SK-N-SH (cell line): Measurements from ENCODE around the gene TPPP. TPM values are rescaled to one million over a fixed set of nuclear protein-coding genes. Genes with fewer than 3 reads are reported as not detected.

ENCODE experiments used
- CTCF ChIA-PET: fragments of 300-600, 350-600 bp; formaldehyde crosslinking; extraction: SDS; loops from one replicate; lab custom pipeline; 2021; lab: Yijun Ruan, JAX
- POLR2A ChIA-PET: fragments of 350-600 bp; sonication (Branson Sonifier 250); formaldehyde crosslinking; extraction: SDS; loops from one replicate; lab custom pipeline; 2020; ENCODE audit warnings: antibody characterized with exemption, inconsistent platforms; lab: Yijun Ruan, JAX
- DNase-seq: peaks from one replicate; pipeline ENCODE4 v3.0.0; 2012
- H2AFZ ChIP-seq: fragments of 200-600 bp; sonication (generic); 2 replicates; pipeline ENCODE4 v1.8.1; 2016; ENCODE audit warnings: antibody characterized with exemption, mild to moderate bottlenecking, low read depth
- H3F3A ChIP-seq: fragments of 200-600 bp; sonication (generic); replicated peaks from 2 replicates; pipeline ENCODE3; 2016; ENCODE audit warnings: antibody characterized with exemption, mild to moderate bottlenecking; ENCODE audit not compliant: insufficient read depth
- H3K27ac ChIP-seq, 2 experiments: fragments of 200-500 bp in 1 of 2; fragments of 200-600 bp in 1 of 2; sonication (Bioruptor generic) in 1 of 2; sonication (generic), shearing (Covaris generic) in 1 of 2; 2 replicates each; pipeline versions ENCODE4 v1.5.1 to v1.6.1; 2014 to 2016; ENCODE audit warnings: low read depth in 2 of 2, inconsistent platforms in 1 of 2, low read length in 1 of 2, mild to moderate bottlenecking in 1 of 2, mixed read lengths in 1 of 2
- H3K27me3 ChIP-seq: fragments of 200-600 bp; sonication (generic), shearing (Covaris generic); 2 replicates; pipeline ENCODE4 v1.6.1; 2016; ENCODE audit warnings: mixed run types; ENCODE audit not compliant: insufficient read depth
- H3K36me3 ChIP-seq, 2 experiments: fragments of 200-500 bp in 1 of 2; fragments of 200-600 bp in 1 of 2; sonication (Bioruptor generic) in 1 of 2; sonication (generic) in 1 of 2; replicated peaks in 1 of 2; 2 replicates each; pipeline versions ENCODE3 to v1.5.1; 2014 to 2016; ENCODE audit warnings: low read length in 1 of 2, mild to moderate bottlenecking in 1 of 2; ENCODE audit not compliant: insufficient read depth in 2 of 2, control insufficient read depth in 1 of 2
- H3K4me1 ChIP-seq, 2 experiments: fragments of 200-500 bp in 1 of 2; fragments of 200-600 bp in 1 of 2; sonication (Bioruptor generic) in 1 of 2; sonication (generic), shearing (Covaris generic) in 1 of 2; 2 replicates each; pipeline versions ENCODE4 v1.5.1 to v1.6.1; 2014 to 2016; ENCODE audit warnings: low read depth in 1 of 2, low read length in 1 of 2, mixed run types in 1 of 2; ENCODE audit not compliant: insufficient read depth in 2 of 2, control insufficient read depth in 1 of 2
- H3K4me2 ChIP-seq: fragments of 200-600 bp; sonication (generic), shearing (Covaris generic); 2 replicates; pipeline ENCODE4 v1.6.1; 2017; ENCODE audit warnings: mixed run types
- H3K4me3 ChIP-seq, 2 experiments: fragments of 200-500 bp in 1 of 2; fragments of 200-600 bp in 1 of 2; sonication (Bioruptor generic) in 1 of 2; sonication (generic), shearing (Covaris generic) in 1 of 2; 2 replicates each; pipeline versions ENCODE4 v1.5.1 to v1.8.1; 2014 to 2016; ENCODE audit warnings: low read depth in 2 of 2, inconsistent platforms in 1 of 2, low read length in 1 of 2, mild to moderate bottlenecking in 1 of 2, mixed read lengths in 1 of 2, moderate library complexity in 1 of 2
- H3K79me2 ChIP-seq: fragments of 200-600 bp; sonication (generic); 2 replicates; pipeline ENCODE4 v1.8.1; 2017; ENCODE audit warnings: mild to moderate bottlenecking; ENCODE audit not compliant: insufficient read depth
- H3K9ac ChIP-seq: fragments of 200-600 bp; sonication (generic); 2 replicates; pipeline ENCODE4 v1.6.1; 2017; ENCODE audit warnings: mixed run types
- H3K9me2 ChIP-seq: fragments of 200-600 bp; sonication (generic); 2 replicates; pipeline ENCODE4 v1.6.1; 2017; ENCODE audit warnings: mixed run types
- H3K9me3 ChIP-seq: fragments of 200-600 bp; sonication (generic); 2 replicates; pipeline ENCODE4 v1.6.1; 2017; ENCODE audit warnings: mixed run types, mild to moderate bottlenecking, moderate library complexity
- H4K20me1 ChIP-seq: fragments of 200-600 bp; sonication (generic); 2 replicates; pipeline ENCODE4 v1.6.1; 2017; ENCODE audit warnings: mild to moderate bottlenecking, mixed run types; ENCODE audit not compliant: insufficient read depth
- ELF1 ChIP-seq: IDR thresholded peaks from 2 replicates; pipeline ENCODE4 v1.4.0; 2012
- EZH2phosphoT487 ChIP-seq: fragments of 200-600 bp; sonication (generic); IDR thresholded peaks from 2 replicates; pipeline ENCODE4 v1.6.1; 2017; ENCODE audit warnings: low read depth, mixed run types, mild to moderate bottlenecking, antibody characterized with exemption, moderate library complexity, borderline replicate concordance
- FOSL2 ChIP-seq: IDR thresholded peaks from 2 replicates; pipeline ENCODE4 v1.4.0; 2012; ENCODE audit warnings: low read depth, mild to moderate bottlenecking, moderate library complexity, borderline replicate concordance
- FOXM1 ChIP-seq: IDR thresholded peaks from 2 replicates; pipeline ENCODE4 v1.4.0; 2012; ENCODE audit warnings: low read depth, mild to moderate bottlenecking
- GATA2 ChIP-seq: sonication (generic); formaldehyde crosslinking; IDR thresholded peaks from 2 replicates; pipeline ENCODE4 v1.5.0; 2020; ENCODE audit warnings: mild to moderate bottlenecking, missing genetic modification reagents
- IRF3 ChIP-seq: fragments of 150-350 bp; IDR thresholded peaks from 2 replicates; pipeline ENCODE4 v1.6.1; 2016; ENCODE audit warnings: mild to moderate bottlenecking, low read depth, low read length
- MEF2A ChIP-seq: IDR thresholded peaks from 2 replicates; pipeline ENCODE4 v1.4.0; 2012; ENCODE audit warnings: low read depth, borderline replicate concordance
- MXI1 ChIP-seq: IDR thresholded peaks from 2 replicates; pipeline ENCODE4 v1.6.1; 2012; ENCODE audit warnings: mild to moderate bottlenecking, low read depth, low read length, improper control_type of control experiment
- NFIC ChIP-seq: IDR thresholded peaks from 2 replicates; pipeline ENCODE4 v1.4.0; 2012; ENCODE audit warnings: borderline replicate concordance
- NRF1 ChIP-seq: IDR thresholded peaks from 2 replicates; pipeline ENCODE4 v1.6.1; 2012; ENCODE audit warnings: low read depth, mild to moderate bottlenecking, low read length
- POLR2AphosphoS5 ChIP-seq: IDR thresholded peaks from 2 replicates; pipeline ENCODE4 v1.6.1; 2012; ENCODE audit warnings: low read depth, low read length
- RAD21 ChIP-seq: IDR thresholded peaks from 2 replicates; pipeline ENCODE4 v1.6.1; 2012; ENCODE audit warnings: mild to moderate bottlenecking, low read length
- REST ChIP-seq: IDR thresholded peaks from 2 replicates; pipeline ENCODE4 v1.6.1; 2012; ENCODE audit warnings: mild to moderate bottlenecking, low read depth, low read length, moderate library complexity
- RXRA ChIP-seq: IDR thresholded peaks from 2 replicates; pipeline ENCODE4 v1.4.0; 2012; ENCODE audit warnings: low read depth, mild to moderate bottlenecking, borderline replicate concordance
- SMC3 ChIP-seq: IDR thresholded peaks from 2 replicates; pipeline ENCODE4 v1.6.1; 2012; ENCODE audit warnings: low read depth, low read length, improper control_type of control experiment
- TEAD4 ChIP-seq: IDR thresholded peaks from 2 replicates; pipeline ENCODE4 v1.4.0; 2012; ENCODE audit warnings: mild to moderate bottlenecking, borderline replicate concordance; ENCODE audit not compliant: insufficient read depth
- YY1 ChIP-seq: IDR thresholded peaks from 2 replicates; pipeline ENCODE4 v1.4.0; 2012; ENCODE audit warnings: low read depth, mild to moderate bottlenecking
- WGBS: methylation state at CpG from one replicate; pipeline ENCODE4 v1.1.6; 2017; ENCODE audit warnings: low lambda C conversion rate; 5-methylcytosine and 5-hydroxymethylcytosine counted together
- polyA plus RNA-seq, 3 experiments: library from polyadenylated mRNA; depleted of rRNA; stranded (reverse); fragments of >200 nt; gene quantifications; 2 replicates each; pipeline ENCODE4 v1.2.3, GENCODE V29; 2012
- TF ChIP-seq, protein P1 (sequence below): IDR thresholded peaks from 2 replicates; pipeline ENCODE4 v1.4.0; 2012; ENCODE audit warnings: low read depth, borderline replicate concordance
- TF ChIP-seq, protein P2 (sequence below): IDR thresholded peaks from 2 replicates; pipeline ENCODE4; 2012

The TPPP gene
- polyA plus RNA-seq, 1 of the 3 experiments (the other 2 are of a cell fraction), result 0.05 TPM

GRCh38 chr5:619444-619843, 73.7 kb downstream of the TPPP start (continued):
- no peak for TF ChIP-seq REST
- TF ChIP-seq EZH2phosphoT487, result no peak
- no peak for TF ChIP-seq IRF3
- TF ChIP-seq RXRA, result no peak

GRCh38 chr5:618450-618849, 74.7 kb downstream of the TPPP start:
- POLR2A ChIA-PET, result no interaction called here
- TF ChIP-seq GATA2 (CRISPR knock-in tag) (no peak), FOSL2 (no peak), RXRA (no peak), FOXM1 (no peak), EZH2phosphoT487 (no peak), YY1 (no peak), POLR2AphosphoS5 (no peak), TEAD4 (no peak), NFIC (no peak), MEF2A (no peak), ELF1 (no peak), NRF1 (no peak), RAD21 (no peak), MXI1 (no peak), SMC3 (no peak), REST (no peak)
- TF ChIP-seq, protein P1, sequence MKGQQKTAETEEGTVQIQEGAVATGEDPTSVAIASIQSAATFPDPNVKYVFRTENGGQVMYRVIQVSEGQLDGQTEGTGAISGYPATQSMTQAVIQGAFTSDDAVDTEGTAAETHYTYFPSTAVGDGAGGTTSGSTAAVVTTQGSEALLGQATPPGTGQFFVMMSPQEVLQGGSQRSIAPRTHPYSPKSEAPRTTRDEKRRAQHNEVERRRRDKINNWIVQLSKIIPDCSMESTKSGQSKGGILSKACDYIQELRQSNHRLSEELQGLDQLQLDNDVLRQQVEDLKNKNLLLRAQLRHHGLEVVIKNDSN, result no peak
- TF ChIP-seq, protein P2, sequence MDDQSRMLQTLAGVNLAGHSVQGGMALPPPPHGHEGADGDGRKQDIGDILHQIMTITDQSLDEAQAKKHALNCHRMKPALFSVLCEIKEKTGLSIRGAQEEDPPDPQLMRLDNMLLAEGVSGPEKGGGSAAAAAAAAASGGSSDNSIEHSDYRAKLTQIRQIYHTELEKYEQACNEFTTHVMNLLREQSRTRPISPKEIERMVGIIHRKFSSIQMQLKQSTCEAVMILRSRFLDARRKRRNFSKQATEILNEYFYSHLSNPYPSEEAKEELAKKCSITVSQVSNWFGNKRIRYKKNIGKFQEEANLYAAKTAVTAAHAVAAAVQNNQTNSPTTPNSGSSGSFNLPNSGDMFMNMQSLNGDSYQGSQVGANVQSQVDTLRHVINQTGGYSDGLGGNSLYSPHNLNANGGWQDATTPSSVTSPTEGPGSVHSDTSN, result no peak
- TF ChIP-seq, all 33 proteins: peak for 0
- no peak for DNase-seq

More at GRCh38 chr5:618450-618849, 74.7 kb downstream of the TPPP start:
- H3K9me2 ChIP-seq, result no peaks in the 10 kb centered on the region
- no peaks in the 10 kb centered on the region; the same call in 1 of the 2 replicates for H3K9me3 ChIP-seq
- WGBS, result 96% methylated on average over 5 of the region's 5 CpGs
- peaks cover 41% of the 10 kb centered on the region for H3K79me2 ChIP-seq
- no peak overlapping the region for H2AFZ ChIP-seq
- H3K27me3 ChIP-seq, result no peaks in the 10 kb centered on the region
- no peak overlapping the region for H3K4me3 ChIP-seq
- no peaks in the 10 kb centered on the region for H3K4me1 ChIP-seq
- H3F3A ChIP-seq, result no peaks in the 10 kb centered on the region
- no peak overlapping the region for H3K4me2 ChIP-seq
- H3K27ac ChIP-seq, result no peak overlapping the region
- CTCF ChIA-PET, result no interaction called here
- no peak overlapping the region for H3K9ac ChIP-seq
- no peaks in the 10 kb centered on the region for H4K20me1 ChIP-seq
- H3K36me3 ChIP-seq, result peaks cover 0 to 10% of the 10 kb centered on the region in 2 experiments
